A172 (cell line): Measurements from ENCODE around the gene RTP5. TPM values are rescaled to one million over a fixed set of nuclear protein-coding genes. Genes with fewer than 3 reads are reported as not detected.

Source experiments
- DNase-seq: peaks from one replicate; pipeline ENCODE4 v3.0.0-alpha.2; 2015; ENCODE audit warnings: low spot score
- total RNA-seq: library from RNA; depleted of rRNA; stranded (reverse); fragments of >200 nt; shearing (Covaris generic); gene quantifications from 2 replicates; pipeline ENCODE4 v1.2.3, GENCODE V29; 2014

RTP5 gene
- total RNA-seq, 1 experiment from 2014 or later = not detected

DNA sequence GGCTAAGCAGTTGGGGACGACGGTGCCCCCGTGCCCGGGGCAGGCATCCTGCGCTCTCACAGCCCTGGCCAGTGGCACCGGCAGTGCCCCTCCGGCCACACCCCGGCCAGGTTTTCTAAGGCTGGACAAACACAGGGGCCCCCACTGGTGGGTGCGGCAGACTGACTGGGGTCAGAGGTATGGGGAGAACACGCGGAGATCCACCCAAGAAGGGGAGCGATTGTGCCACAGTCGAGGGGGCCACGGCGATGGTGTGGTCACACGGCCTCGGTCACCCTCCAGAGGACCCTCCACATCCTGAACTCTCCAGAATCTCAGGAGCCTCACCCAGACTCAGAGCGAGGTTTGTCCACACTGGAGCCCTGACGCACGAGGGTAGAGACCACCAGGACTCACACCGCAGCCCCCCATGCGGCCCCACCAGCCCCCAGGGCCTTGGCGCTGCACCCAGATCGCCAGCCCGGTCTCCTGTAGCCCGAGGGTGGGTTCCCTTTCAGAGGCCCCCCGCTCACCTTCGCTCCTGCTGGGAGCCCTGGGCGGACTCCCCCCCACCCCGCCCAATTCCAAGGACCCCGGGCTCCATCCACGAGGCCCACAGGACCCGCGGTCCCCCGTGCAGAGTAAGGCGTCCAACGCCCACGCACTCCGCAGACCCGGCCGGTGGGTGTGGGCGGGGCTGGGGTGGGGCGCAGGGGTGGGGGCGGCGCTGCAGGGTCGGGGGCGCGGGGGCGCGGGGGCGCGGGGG lies 26.0 kb upstream of the RTP5 start:
- no peak for DNase-seq

DNA sequence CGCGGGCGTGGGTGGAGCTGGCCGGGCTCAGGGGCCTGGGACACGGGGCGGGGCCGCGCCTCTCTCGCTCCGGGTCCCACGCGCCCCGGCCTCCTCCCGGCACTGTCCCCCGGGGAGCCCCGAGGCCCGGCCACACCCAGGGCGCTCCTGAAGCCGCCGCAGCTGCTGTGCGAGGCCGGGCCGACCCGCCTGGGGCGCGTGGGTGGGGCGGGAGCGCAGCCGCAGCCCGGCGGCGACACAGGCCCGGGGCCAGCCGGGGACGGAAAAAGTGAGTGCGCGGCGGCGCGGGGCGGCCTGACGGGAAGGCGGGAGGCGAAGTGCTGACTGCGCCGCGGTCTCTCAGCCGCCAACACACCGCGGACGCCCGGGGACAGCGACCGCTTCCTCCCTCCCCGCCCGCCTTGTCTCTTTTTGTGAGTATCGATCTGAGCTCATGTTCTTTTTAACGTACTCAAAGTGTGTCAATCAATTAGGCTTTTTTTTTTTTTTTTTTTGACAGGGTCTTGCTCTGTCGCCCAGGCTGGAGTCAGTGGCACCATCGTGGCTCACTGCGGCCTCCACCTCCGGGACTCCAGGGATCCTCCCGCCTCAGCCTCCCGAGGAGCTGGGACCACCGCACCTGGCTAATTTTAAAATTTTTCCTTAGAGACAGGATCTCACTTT lies 25.3 kb upstream of the RTP5 start:
- peak; percentile 44 for DNase-seq

DNA sequence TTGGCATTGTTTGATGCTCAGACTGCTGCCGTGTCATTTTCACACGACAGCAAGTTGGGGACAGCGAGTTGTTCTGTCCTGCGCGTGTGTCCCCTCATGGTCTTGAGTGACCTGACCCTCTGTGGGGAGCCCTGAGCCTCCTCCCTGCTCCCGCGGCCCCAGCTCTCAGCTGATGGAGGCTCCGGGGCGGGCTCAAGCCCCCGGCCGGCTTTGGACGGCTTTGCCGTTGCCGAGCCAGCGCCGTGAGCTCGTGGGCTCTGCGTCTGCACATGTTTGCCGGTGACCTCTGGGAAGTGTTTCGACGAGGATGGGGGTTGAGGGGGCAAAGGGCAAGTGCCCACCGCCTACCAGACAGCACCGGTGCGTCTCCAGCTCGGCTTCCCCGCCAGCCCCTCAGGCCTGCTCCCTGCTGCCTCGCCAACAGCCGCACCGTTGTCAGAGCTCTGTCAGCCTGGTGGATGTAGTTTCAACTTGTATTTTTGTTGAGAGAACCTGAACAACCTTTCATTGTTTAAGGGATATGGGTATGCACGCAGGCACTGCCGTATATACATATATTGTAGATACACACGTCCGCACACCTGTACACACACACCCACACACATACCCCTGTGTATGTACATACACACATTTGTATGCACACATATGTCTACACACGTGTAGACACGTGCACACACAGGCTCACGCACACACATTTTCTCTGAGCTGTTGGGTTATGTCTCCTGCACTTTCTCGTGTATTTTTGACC lies 24.5 kb upstream of the RTP5 start:
- DNase-seq = no peak

DNA sequence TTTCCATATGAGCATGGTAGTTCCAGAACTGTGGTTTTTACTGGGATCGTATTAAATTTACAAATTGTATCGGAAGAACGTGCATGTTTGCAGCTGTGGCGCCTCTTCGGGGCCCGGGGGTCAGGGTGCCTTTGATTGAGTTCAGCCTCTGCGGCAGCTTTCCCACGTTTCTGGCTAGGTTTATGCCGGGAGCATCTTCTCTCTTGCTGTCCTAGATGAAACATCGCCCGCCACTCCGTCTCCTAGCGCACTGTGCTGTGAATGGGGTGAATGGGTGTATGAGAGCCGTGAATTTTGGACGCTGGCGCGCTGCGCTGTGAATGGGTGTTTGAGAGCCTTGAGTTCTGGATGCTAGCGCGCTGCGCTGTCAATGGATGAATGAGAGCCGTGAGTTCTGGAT lies 23.1 kb upstream of the RTP5 start:
- DNase-seq = no peak

DNA sequence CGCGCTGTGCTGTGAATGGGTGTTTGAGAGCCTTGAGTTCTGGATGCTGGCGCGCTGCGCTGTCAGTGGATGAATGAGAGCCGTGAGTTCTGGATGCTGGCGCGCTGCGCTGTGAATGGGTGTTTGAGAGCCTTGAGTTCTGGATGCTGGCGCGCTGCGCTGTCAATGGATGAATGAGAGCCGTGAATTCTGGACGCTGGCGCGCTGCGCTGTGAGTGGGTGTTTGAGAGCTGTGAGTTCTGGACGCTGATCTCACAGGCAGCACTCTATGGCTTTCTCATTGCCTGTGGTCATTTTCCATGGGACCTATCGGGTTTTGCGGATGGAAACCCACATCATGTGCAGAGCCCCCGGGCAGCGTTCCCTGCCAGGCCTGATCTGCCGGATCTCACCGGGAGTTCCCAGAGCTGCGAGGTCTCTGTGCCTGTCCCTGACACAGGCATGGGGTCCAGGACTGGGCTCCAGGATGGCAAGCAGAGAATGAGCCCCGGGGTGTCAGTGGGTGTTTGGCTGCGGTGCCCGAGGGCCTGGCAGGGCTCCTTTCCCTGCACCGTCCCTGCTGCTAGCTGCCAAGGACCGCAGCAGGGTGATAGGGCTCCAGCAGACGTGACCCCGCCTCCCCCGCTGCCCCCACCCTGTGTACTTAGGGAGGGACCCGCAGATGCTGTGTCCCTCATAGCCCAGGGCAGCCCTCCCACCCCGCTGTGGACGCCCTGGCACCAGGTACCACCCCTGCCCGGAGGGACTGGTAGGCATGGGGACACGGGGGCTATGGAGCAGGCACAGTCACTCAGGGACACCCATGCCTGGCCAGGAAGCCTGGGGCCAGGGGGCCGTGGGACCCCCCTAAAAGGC lies 20.5 kb upstream of the RTP5 start:
- DNase-seq = no peak

DNA sequence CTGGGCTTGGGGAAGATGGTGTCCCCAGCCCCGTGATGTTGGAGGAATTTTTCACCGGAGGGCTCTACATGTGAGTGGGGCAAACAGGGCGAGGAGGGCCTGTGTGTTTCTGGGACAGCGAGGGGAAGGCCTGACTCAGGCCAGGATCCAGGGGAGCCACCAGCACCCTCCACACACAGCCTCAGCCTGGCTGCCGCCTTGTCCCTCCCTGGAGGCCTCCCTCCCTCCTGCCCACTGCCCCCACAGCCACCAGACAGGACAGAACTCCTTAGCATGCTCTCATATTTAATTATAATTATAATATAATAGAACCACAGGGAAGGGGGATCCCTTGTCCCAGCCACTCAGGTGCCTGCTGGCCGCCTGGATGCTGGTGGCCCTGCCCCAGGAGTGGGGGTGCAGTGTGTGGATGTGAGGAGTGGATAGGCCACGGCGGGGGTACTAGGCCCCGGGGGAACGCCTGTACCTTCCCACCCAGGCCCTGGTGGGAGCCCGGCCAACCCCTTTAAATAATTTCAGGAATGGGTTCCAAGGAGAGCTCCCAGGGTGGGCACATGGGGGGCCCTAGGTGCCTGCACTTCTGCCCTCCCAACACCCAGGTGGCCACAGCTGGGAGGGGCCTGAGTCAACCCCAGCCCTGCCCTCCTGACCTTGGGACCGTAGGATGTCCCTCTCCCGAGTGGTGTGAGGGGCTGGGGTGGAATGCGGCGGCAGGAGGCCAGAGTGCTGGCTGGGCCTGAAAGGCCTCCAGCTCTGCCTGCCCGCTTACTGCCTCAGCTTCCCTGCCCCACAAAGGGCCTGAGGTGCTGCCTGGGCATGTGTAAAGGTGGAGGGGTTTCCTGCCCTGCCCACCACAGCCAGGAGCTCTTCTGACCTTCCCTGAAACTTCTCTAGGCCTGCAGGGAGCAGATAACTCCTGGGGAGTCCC lies 19.6 kb upstream of the RTP5 start:
- no peak for DNase-seq

DNA sequence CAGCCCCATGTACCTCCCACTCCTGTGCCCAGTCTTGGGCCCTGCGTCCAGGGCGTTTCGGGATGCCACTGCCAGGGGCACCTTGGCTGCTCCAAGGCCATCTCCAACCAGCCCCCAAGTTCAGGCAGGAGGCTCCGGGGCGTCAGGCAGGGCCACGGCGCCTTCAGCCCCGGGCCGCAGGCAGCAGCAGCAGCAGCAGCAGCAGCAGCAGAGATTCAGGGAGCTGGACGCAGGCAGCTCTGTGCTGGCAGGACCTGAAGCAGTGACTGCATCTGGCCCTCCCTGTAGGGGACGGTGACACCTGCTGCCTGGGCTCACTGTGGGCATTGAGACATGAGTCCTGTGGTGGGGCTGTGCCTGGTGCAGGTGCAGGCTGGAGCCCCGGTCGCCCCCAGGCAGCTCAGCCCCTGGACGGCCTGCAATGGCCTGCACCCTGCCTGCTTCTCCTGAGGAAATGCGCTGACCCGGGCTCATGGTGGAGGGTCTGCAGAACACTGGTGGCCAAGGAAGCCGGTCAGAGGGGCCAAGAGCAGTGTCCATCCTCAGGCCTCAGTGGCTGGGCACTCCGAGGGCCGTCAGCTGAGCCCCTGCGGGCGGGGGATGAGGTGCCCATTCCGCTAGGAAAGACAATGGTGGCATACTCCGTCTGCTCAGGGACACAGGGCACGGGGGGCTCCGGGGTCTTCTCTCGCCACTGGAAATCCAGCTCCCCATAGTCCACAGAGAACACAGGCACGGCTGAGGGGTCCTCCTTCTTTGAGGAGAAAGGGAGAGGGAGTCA lies 18.8 kb upstream of the RTP5 start:
- no peak for DNase-seq

DNA sequence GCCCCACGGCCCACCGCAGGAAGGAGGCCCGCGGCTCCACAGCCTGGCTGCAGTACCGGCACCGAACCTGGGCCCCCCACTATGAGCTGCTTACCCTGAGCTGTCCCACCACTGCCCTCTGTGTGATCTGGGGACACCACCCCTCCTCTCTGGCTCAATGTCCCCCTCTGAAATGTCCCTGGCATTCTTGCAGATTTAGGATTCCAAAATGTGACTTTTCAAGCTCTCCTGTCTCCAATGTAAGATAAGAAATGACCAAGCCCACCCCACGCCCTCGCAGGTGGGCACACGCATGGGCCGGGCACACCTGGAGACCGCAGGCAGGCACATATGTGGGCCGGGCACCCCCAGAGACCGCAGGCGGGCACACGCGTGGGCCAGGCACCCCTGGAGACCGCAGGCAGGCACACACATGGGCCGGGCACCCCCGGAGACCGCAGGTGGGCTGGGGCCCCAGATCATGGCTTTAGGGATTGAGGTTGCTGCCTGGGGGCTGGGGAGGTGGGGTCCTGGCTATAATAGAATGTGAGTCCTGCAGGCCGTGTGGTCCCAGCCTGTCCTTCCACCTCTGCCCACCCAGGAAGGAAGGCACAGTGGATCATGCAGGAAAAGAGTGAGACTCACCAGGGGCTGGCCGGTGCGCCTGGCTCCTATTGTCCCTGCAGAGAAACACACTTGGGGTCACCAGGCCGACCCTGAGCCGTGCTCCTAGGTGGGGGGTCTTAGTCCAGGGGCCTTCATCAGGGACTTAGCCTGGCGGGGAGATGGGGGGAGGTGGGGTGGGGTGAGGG lies 18.0 kb upstream of the RTP5 start:
- no peak for DNase-seq

DNA sequence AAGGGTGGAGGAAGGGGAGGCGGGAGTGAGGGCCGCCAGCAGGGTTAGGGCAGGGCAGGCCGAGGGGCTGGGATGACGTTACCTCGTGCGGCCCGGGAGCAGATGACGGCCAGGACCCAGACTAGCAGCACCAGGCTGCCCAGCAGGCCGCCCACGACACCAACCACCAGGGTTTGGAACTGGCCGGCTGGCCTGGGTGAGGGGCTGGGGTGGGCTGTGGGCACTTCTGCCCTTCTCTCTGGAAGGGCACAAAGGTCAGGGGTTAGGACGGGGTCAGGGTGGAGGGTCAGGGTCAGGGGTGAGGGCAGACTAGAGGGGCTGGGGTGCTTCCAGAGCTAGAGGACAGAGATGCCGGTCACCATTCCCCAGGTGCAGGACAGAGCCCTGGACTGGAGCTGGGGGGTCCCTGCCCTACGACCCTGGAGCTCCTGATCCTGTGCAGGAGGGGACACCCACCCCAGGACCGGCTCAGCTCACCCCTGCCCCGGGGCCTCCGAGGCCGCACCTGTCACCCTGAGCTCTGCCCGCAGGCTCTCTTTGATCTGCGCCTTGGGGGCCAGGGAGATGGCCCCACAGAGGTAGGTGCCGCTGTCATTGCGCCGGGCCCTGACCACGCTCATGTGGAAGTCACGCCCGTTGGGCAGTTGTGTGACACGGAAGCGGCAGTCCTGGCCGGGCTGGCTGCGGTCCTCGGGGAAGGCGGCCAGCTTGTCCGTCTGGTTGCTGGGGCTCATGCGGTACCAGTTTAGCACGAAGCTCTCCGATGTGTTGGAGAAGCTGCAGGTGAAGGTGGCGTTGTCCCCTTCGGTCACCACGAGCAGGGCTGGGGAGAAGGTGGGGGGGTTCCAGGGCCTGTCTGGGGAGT lies 17.2 kb upstream of the RTP5 start:
- DNase-seq = no peak

DNA sequence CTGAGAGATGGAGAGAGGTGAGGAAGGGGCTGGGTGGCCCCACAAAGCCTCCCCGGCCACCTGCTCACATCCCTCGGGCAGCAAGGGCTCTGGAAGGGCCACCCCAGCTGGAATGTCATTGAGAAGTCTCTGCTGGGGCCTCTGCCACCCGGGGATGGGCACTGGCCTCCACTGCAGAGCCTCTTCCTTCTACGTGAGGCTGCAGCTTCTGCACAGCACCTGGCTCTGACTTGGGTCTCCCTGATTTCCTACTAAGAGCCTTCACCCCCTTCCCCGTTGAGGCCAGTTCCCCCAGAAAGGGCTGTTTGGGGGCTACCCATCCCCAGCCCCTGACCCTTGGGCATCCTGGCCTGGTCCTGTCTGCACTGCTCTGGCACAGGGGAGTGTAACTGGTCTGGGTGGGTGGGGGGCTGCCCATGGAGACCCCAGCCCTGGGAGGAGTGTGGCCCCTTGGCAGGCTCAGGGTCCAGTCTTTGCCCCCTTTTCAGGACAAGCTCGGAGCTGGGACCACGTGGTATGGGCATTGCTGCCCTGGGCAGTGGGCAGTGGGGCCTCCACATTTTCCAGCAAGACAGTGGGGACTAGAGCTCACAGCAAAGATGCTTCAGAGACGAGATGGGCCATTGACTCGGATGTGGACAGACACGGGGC lies 16.4 kb upstream of the RTP5 start:
- no peak for DNase-seq

DNA sequence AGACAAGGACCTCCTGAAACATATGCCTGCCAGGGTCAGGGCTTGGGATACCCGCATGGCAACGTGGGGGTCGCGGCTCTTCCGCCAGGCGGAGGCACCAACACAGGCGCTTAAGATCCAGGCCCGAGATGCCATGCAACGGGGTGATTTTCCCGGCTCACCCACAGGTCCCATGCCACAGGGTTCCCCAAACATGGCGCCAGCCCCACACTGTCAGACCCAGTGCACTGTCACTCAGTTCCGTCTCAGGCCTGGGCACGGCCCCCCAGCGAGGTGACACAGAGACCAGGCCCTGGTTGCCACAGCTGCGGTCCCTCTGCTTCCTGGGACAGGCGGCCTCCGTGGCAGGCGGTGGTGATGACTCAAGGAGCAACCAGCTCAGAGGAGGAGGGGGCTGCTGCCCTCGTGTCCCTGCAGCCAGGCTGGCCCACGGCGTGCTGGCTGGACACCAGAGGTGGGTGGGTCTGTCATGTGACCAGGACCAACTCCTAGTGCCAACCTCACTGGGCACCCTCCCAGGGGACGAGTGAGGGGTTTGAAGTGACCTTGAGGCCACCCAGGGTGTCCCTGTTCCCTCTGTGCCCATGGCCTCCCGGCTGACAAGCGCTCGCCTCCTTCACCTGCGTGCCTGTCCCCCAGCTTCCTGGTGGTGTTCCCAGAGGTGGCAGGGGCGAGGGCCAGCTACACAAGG lies 15.7 kb upstream of the RTP5 start:
- DNase-seq = peak; percentile 75

DNA sequence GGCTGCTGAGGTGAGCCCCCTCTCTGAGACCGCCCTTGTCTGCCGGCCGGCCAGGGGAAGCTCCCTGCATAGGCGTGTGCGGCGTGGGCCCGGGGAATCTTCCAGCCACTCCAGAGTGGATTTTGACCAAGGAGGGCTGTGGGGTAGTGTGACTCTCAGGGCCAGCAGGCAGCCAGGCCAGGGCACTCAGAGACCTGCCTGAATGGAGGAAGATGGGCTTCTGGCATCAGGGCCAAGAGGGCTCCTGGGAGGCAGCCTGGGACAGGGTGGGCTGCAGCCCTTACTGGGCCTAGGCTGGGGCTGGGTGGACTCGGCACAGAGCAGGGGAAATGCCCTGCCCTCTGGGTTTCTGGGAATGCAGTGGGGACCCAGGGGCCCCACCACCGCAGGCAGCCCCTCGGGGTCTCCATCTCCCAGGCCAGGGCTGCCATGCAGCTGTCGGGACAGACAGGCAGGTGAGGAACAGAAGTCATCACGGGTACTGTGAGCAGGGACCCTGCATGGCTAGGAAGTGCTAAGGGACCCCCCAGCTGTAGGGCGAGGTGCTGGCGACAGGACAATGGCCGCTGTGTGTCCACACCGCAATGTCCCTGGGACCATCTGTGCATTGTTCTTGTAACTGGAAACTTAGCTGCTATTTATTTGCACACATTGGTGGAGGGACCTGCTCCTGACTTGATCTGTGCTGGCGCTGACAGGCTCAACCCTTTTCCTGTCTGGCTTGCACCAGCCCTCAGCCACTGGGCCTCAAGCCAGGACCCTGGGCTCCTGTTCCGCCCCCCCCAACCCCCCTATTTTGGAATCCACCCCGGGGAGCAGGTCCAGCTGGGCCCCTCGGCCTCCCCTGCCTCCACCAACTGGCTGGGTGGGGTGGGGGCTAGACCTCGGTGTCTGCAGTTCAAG lies 14.9 kb upstream of the RTP5 start:
- DNase-seq = no peak

DNA sequence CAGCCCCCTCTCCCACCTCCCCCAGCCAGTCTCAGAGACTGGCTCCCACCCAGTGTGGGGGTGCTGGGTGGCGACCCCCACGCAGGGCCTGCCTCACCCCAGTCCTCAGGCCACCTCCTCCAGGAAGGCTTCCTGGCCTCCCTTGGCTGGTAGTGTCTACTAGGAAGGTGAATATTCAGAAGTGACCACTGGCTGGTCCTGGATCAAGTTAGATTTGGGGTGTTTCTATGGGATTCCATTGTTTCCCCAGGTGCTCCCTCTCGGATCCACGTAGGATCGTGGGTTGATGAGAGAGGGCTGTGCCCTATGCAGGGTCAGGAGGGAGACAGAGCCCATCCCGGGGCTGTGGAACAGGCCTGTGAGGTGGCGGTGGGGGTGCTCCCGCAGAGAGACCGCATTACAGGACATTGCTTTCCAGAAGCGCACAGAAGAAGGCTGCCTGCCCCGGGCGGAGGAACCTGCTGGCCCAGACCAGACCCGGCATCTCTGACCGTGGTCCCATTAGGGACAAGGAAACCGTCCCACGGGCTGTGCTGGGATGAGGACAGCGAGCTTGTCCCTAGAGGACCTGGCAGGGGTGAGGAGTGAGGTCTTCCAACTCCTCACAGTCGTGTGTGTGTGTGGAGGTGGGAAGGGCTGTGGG lies 14.2 kb upstream of the RTP5 start:
- no peak for DNase-seq

DNA sequence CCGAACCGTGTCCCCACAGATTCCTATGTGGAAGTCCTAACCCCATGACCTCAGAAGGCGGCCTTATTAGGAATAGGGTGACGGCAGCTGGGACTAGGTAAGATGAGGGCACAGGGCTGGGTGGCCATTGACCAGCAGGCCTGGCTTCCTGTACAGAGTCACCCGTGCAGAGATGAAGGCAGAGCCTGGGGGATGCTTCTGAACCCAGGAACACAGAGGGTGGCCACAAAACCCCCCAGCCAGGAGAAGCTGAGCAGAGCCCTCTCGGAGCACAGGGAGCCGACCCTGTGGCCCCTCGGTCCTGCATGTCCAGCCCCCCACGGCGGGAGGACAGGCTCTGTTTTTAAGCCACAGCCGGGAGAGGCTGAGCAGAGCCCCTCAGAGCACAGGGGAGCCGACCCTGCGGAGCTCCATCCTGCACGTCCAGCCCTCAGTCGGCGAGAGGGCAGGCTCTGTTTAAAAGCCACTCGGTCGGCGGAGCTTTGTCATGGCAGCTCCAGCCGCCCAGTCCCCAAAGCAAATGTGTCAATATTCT lies 13.6 kb upstream of the RTP5 start:
- DNase-seq = no peak

DNA sequence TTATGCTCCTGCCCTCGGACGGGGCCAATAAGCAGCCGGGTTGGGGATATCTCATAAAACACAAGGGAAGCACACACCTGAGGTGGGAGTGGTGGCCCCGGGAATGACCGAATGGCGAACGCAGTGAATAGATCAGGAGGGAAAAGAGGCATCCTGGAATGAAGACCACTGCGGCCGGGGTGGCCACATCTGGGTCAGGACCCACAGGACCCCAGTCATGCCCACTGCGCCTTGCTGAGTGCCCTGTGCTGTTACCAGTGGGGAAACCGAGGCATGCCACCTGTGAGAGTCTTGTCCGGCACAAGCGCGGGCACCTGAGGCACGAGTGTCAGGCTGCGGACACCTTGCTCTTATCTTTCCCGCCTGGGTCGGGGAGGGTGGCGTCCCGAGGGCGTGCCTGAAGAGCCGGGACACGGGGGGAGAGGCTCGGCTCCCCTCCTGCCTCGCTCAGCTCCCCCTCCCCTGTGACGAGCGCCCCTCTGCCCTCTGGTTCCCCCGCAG lies 12.4 kb upstream of the RTP5 start:
- DNase-seq = no peak
